T-helper 2 cell treated with Interferon-gamma antibody and Interleukin-4, amounts not matched to agents 5 μg/mL and 100 μg/mL, for 36 hours (primary cell): ENCODE data around the gene PIK3R2.
"Not testable (repeated sequence)": the region's sequence is repeated elsewhere in the genome, so short reads cannot be mapped to it uniquely, and the experiment has no call there.

Experiments
- DNase-seq: peaks from one replicate; pipeline ENCODE4 v3.0.0; 2021; ENCODE audit warnings: low spot score
- H3K27ac Mint-ChIP-seq: one replicate; pipeline ENCODE4 v1.8.0; 2021; ENCODE audit warnings: mild to moderate bottlenecking, mixed read lengths
- H3K27me3 Mint-ChIP-seq: one replicate; pipeline ENCODE4 v1.8.0; 2021; ENCODE audit warnings: low read depth, mixed read lengths
- H3K36me3 Mint-ChIP-seq: one replicate; pipeline ENCODE4 v1.8.0; 2021; ENCODE audit warnings: low read depth, mixed read lengths
- H3K4me1 Mint-ChIP-seq: one replicate; pipeline ENCODE4 v1.8.0; 2021; ENCODE audit warnings: low read depth, mixed read lengths
- H3K4me3 Mint-ChIP-seq: one replicate; pipeline ENCODE4 v1.8.0; 2022; ENCODE audit warnings: mild to moderate bottlenecking, moderate library complexity, mixed read lengths
- H3K9me3 Mint-ChIP-seq: one replicate; pipeline ENCODE4 v1.8.0; 2021; ENCODE audit warnings: mixed read lengths

The PIK3R2 gene

GRCh38 chr19:18153556-18154134 lies 682 bp downstream of the PIK3R2 start:
- DNase-seq, result no peak
- Mint-ChIP-seq H3K27ac (peak overlapping the region; percentile 73), H3K36me3 (peaks cover 8% of the 10 kb centered on the region), H3K9me3 (no peaks in the 10 kb centered on the region), H3K4me1 (peaks cover 19% of the 10 kb centered on the region), H3K27me3 (no peaks in the 10 kb centered on the region), H3K4me3 (peak overlapping the region; percentile 88)

- H3K27ac Mint-ChIP-seq, result no peak overlapping the region
- peaks cover 4% of the 10 kb centered on the region for H3K36me3 Mint-ChIP-seq
- no peaks in the 10 kb centered on the region for H3K9me3 Mint-ChIP-seq
- no peak overlapping the region for H3K4me3 Mint-ChIP-seq
- peaks cover 19% of the 10 kb centered on the region for H3K4me1 Mint-ChIP-seq
- H3K27me3 Mint-ChIP-seq, result no peaks in the 10 kb centered on the region
- no peak for DNase-seq
These were observed 2.4 kb downstream of the PIK3R2 start for GRCh38 chr19:18155095-18156087.

- DNase-seq, result no peak
- Mint-ChIP-seq H3K4me1 (peaks cover 19% of the 10 kb centered on the region), H3K27me3 (no peaks in the 10 kb centered on the region), H3K4me3 (no peak overlapping the region), H3K27ac (peak overlapping the region; percentile 28), H3K9me3 (no peaks in the 10 kb centered on the region), H3K36me3 (peaks cover 3% of the 10 kb centered on the region)
These were observed 3.3 kb downstream of the PIK3R2 start for GRCh38 chr19:18156268-18156667.

DNA sequence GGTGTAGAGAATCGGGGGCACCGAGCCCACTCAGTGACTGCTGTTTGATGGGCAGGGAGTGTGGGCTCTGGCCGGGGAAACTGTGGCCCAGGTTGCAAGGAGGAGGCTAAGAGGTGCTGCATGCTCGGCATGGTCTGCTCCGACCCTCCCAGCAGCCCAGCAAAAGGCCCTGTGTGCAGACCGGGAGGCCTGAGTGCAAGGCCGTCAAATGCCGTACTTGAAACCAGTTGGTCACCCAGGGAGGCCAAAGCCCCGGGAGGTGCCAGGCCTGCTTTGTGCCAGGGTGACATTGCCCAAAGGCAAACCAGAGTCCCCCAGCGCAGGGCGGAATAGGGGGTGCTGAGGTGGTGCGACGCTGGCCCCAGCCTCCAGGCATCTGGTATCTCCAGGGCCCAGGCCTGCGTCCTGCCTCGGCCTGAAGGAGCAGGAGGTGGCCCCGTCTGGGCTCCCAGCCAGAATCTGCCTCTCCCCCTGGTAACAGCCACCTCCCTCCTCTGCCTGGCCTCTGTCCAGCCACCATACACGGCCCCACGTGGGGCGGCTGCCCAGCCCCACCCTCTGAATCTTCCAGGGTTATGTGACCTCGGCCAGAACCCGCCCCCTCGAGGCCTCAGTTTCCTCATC lies 4.0 kb downstream of the PIK3R2 start:
- Mint-ChIP-seq H3K27ac (no peak overlapping the region), H3K4me3 (no peak overlapping the region), H3K27me3 (no peaks in the 10 kb centered on the region), H3K9me3 (no peaks in the 10 kb centered on the region), H3K4me1 (peaks cover 13% of the 10 kb centered on the region), H3K36me3 (peaks cover 3% of the 10 kb centered on the region)
- no peak for DNase-seq

DNA sequence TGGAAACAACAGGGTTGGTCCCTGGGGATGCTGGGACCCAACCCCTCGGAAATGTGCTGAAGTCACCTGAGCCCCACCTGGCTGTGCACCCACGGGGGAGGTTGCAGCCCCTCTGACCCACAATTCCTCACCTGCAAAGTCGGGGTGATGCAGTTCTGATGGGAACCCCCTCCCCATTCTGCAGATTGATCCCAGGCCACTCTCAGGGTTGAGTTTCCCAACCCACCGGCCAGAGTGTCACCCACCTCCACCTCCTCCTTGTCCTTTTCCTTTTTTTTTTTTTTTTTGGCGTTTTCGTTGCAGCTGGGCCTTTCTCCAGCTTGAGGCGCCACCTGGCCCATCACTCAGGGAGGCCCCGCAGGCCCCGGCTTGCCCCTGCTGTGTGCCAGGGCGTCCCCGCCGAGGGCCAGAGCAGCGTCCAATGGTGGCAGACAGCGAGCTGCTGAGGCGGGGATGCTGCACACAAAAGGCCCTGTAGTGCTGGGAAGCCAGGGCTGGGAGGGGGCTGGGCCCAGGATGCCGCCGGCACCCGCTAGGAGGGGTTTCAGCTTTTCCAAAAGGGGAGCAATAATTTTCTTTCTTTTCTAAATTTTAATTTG lies 4.6 kb downstream of the PIK3R2 start:
- Mint-ChIP-seq H3K4me3 (no peak overlapping the region), H3K27ac (no peak overlapping the region), H3K27me3 (no peaks in the 10 kb centered on the region), H3K9me3 (no peaks in the 10 kb centered on the region), H3K4me1 (peaks cover 8% of the 10 kb centered on the region), H3K36me3 (peaks cover 1% of the 10 kb centered on the region)
- DNase-seq, result no peak

- peaks cover 8% of the 10 kb centered on the region for H3K4me1 Mint-ChIP-seq
- peaks cover 4% of the 10 kb centered on the region for H3K36me3 Mint-ChIP-seq
- DNase-seq, result no peak
- H3K27me3 Mint-ChIP-seq, result no peaks in the 10 kb centered on the region
- H3K27ac Mint-ChIP-seq, result no peak overlapping the region
- no peaks in the 10 kb centered on the region for H3K9me3 Mint-ChIP-seq
- no peak overlapping the region for H3K4me3 Mint-ChIP-seq
These were observed 5.5 kb downstream of the PIK3R2 start for GRCh38 chr19:18158467-18158866.

DNA sequence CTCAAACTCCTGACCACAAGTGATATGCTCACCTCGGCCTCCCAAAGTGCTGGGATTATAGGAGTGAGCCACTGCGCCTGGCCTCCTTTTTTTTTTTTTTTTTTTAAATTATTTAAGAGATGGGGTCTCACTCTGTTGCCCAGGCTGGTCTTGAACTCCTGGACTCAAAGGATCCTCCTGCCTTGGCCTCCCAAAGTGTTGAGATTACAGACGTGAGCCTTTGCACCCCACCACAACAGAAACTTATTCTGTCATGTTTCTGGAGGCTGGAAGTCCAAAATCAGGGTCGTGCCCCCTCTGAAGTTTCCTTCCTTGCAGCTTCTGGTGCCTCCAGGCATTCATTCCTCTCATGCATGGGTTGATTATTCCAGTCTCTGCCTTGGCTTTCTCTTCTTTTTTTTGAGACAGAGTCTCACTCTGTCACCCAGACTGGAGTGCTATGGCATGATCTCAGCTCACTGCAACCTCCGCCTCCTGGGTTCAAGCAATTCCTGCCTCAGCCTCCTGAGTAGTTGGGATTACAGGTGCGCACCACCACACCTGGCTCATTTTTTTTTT lies 6.2 kb downstream of the PIK3R2 start:
- H3K9me3 Mint-ChIP-seq, H3K27ac Mint-ChIP-seq, H3K36me3 Mint-ChIP-seq, H3K4me3 Mint-ChIP-seq, DNase-seq, H3K27me3 Mint-ChIP-seq, H3K4me1 Mint-ChIP-seq: not testable (repeated sequence)

DNA sequence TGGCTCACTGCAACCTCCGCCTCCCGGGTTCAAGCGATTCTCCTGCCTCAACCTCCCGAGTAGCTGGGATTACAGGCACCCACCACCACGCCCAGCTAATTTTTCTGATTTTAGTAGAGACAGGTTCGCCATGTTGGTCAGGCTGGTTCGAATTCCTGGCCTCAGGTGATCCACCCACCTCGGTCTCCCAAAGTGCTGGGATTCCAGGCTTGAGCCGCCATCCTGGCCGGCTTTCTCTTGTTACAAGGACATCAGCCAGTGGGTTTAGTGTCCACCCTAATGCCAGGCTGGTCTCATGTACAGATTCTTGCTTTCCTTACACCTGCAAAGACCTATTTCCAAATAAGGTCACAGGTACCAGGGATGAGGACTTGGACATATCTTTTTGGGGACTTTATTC lies 6.8 kb downstream of the PIK3R2 start:
- no peak overlapping the region for H3K27ac Mint-ChIP-seq
- H3K4me3 Mint-ChIP-seq, result no peak overlapping the region

DNA sequence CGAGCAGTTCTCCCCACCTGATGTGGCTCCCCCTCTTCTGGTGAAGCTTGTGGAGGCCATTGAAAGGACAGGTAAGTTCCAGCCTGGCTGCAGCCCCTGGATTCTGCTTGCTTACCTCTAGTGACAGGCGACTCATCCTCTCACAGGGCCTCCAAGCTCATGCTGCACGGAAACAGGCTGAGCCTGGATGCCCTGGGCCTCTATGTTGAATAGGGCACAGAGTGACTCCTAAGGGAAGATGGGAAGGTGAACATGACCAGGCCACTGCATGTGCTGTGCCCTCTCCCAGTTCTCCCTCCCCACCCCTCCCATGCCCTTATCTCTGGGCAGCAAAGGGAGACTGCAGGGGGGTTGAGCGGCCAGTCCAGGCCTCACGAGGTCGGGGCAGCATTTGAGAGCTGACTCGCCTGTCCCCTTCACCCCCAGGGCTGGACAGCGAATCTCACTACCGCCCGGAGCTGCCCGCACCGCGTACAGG lies 7.6 kb downstream of the PIK3R2 start:
- H3K27ac Mint-ChIP-seq, result peak overlapping the region; percentile 76
- no peak for DNase-seq
- H3K4me1 Mint-ChIP-seq, result peaks cover 1% of the 10 kb centered on the region
- peaks cover 7% of the 10 kb centered on the region for H3K36me3 Mint-ChIP-seq
- peak overlapping the region; percentile 64 for H3K4me3 Mint-ChIP-seq
- no peaks in the 10 kb centered on the region for H3K27me3 Mint-ChIP-seq
- no peaks in the 10 kb centered on the region for H3K9me3 Mint-ChIP-seq

More for the DNA sequence above, 6.8 kb downstream of the PIK3R2 start:
- Mint-ChIP-seq H3K4me1 (peaks cover 1% of the 10 kb centered on the region), H3K27me3 (no peaks in the 10 kb centered on the region), H3K9me3 (no peaks in the 10 kb centered on the region), H3K36me3 (peaks cover 6% of the 10 kb centered on the region)
- no peak for DNase-seq

DNA sequence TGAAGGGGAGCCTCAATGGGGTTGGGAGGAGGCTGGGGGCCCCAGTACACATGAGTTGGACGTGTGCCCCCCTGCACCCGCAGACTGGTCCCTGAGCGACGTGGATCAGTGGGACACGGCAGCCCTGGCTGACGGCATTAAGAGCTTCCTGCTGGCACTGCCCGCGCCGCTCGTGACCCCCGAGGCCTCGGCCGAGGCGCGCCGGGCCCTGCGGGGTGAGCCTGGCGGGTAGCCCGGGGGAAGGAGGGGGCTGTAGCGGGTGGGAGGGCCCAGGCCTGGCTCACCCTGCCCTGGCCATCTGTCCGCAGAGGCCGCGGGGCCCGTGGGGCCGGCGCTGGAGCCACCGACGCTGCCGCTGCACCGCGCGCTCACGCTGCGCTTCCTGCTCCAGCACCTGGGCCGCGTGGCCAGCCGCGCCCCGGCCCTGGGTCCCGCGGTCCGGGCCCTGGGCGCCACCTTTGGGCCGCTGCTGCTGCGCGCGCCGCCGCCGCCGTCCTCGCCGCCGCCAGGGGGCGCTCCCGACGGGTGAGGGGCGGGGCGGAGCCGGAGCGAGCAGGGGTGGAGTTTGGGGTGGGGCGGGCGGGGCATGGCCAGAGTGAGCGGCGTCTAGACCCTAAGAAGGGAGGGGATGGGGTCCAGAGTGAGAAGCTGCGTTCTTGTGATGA lies 8.1 kb downstream of the PIK3R2 start:
- Mint-ChIP-seq H3K27me3 (no peaks in the 10 kb centered on the region), H3K4me1 (peaks cover 1% of the 10 kb centered on the region), H3K36me3 (peaks cover 13% of the 10 kb centered on the region), H3K27ac (no peak overlapping the region), H3K9me3 (no peaks in the 10 kb centered on the region), H3K4me3 (peak overlapping the region; percentile 64)
- peak; percentile 80 for DNase-seq

DNA sequence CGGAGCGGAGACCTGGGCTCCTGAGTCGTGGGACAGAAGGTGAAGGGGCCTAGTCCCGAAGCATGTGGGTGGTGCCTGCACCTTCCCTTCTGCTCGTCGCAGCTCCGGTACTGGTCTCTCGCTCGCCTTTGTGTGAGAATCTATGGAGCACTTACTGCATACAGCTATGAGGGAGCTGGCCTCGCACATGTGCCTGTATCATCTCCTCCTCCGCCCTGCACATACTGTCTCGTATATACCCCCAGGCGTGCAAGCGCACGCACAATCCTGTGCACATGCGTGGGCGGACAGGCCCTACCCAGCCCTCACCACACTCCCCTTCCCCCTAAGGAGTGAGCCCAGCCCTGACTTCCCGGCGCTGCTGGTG lies 8.7 kb downstream of the PIK3R2 start:
- Mint-ChIP-seq H3K4me3 (peak overlapping the region; percentile 26), H3K36me3 (peaks cover 12% of the 10 kb centered on the region), H3K27me3 (no peaks in the 10 kb centered on the region), H3K9me3 (no peaks in the 10 kb centered on the region), H3K4me1 (no peaks in the 10 kb centered on the region), H3K27ac (peak overlapping the region; percentile 52)
- DNase-seq, result no peak

DNA sequence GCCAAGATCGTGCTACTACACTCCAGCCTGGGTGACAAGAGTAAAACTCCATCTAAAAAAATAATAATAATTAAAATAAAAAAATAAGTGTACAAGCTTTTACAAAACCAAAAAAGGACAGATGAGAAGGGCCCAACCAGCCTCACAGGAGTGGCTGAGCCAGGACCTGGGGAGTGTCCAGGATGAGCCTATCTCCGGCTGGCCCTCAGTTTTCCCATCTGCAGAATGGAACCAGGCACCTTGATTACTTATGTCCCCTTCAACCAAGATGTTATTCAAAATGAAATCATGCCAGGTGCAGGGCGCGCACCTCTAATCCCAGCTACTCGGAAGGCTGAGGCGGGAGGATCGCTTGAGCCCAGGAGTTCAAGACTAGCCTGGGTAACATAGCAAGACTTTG lies 11.1 kb downstream of the PIK3R2 start:
- H3K9me3 Mint-ChIP-seq, result no peaks in the 10 kb centered on the region
- H3K27ac Mint-ChIP-seq, result no peak overlapping the region
- no peak overlapping the region for H3K4me3 Mint-ChIP-seq
- H3K4me1 Mint-ChIP-seq, result no peaks in the 10 kb centered on the region
- peaks cover 14% of the 10 kb centered on the region for H3K36me3 Mint-ChIP-seq
- no peak for DNase-seq
- H3K27me3 Mint-ChIP-seq, result no peaks in the 10 kb centered on the region

GRCh38 chr19:18165794-18166544 lies 13.0 kb downstream of the PIK3R2 start:
- H3K27ac Mint-ChIP-seq, result no peak overlapping the region
- no peaks in the 10 kb centered on the region for H3K27me3 Mint-ChIP-seq
- no peak overlapping the region for H3K4me3 Mint-ChIP-seq
- H3K9me3 Mint-ChIP-seq, result no peaks in the 10 kb centered on the region
- H3K4me1 Mint-ChIP-seq, result no peaks in the 10 kb centered on the region
- H3K36me3 Mint-ChIP-seq, result peaks cover 18% of the 10 kb centered on the region
- DNase-seq, result no peak
